SK-N-MC (cell line): ENCODE results near the gene PSMD5.

Experiments used
- EZH2 ChIP-seq: fragments of 200-600 bp; sonication (generic); IDR thresholded peaks from one replicate; pipeline ENCODE4 v1.6.1; 2017; ENCODE audit warnings: antibody characterized with exemption
- FOXP2 ChIP-seq: optimal IDR thresholded peaks from 2 replicates; pipeline ENCODE3; 2011; ENCODE audit warnings: mild to moderate bottlenecking, moderate library complexity; ENCODE audit not compliant: insufficient read depth; ENCODE audit errors: extremely low read length, control extremely low read depth
- POLR2AphosphoS5 ChIP-seq: IDR thresholded peaks from 2 replicates; pipeline ENCODE4 v1.6.1; 2012; ENCODE audit warnings: mild to moderate bottlenecking, low read depth, low read length, borderline replicate concordance

GRCh38 chr9:120770931-120771330, 71.8 kb downstream of the PSMD5 start:
- TF ChIP-seq EZH2 (no peak), POLR2AphosphoS5 (no peak), FOXP2 (no peak)
